GM10266 (cell line): ENCODE measurements around the gene HELZ.
"Not testable (repeated sequence)": the region's sequence is repeated elsewhere in the genome, so short reads cannot be mapped to it uniquely, and the experiment has no call there.

ENCODE experiments used
- DNase-seq: peaks from one replicate; pipeline ENCODE4 v3.0.0; 2012; ENCODE audit errors: extremely low spot score
- CTCF ChIP-seq: IDR thresholded peaks from 2 replicates; pipeline ENCODE4 v1.5.1; 2012; ENCODE audit warnings: mild to moderate bottlenecking, low read depth; ENCODE audit not compliant: control insufficient read depth, insufficient read depth; ENCODE audit errors: missing control alignments

The HELZ gene

GRCh38 chr17:67274466-67274865, 29.5 kb upstream of the HELZ start:
- no peak for DNase-seq

GRCh38 chr17:67273900-67274299, 28.9 kb upstream of the HELZ start:
- no peak for DNase-seq
- TF ChIP-seq CTCF, result no peak

More at GRCh38 chr17:67274466-67274865, 29.5 kb upstream of the HELZ start:
- no peak for TF ChIP-seq CTCF

- no peak for DNase-seq
- TF ChIP-seq CTCF, result peak; percentile 24
These were observed 27.5 kb upstream of the HELZ start for GRCh38 chr17:67272312-67273047.

GRCh38 chr17:67271187-67271586, 26.2 kb upstream of the HELZ start:
- DNase-seq, result not testable (repeated sequence)

- no peak for DNase-seq
- no peak for TF ChIP-seq CTCF
These were observed 25.4 kb upstream of the HELZ start for GRCh38 chr17:67270416-67270815.

- no peak for DNase-seq
- TF ChIP-seq CTCF, result no peak
These were observed 21.5 kb upstream of the HELZ start for GRCh38 chr17:67266496-67266895.

- no peak for DNase-seq
- TF ChIP-seq CTCF, result no peak
These were observed 20.5 kb upstream of the HELZ start for GRCh38 chr17:67265436-67266019.
